Measurements from ENCODE around the gene ADGB. TPM values are rescaled to one million over a fixed set of nuclear protein-coding genes. Genes with fewer than 3 reads are reported as not detected.

Gene ADGB
- total RNA-seq, 1 donor from 2014 or later, result 0.31 TPM

GRCh38 chr6:146657432-146657831 lies 58.7 kb downstream of the ADGB start:
- Mint-ChIP-seq H3K27me3 (no peaks in the 10 kb centered on the region), H3K27ac (no peak overlapping the region), H3K36me3 (no peaks in the 10 kb centered on the region), H3K4me1 (ENCODE audit: unreplicated experiment) (no peaks in the 10 kb centered on the region), H3K9me3 (no peaks in the 10 kb centered on the region), H3K4me3 (no peak overlapping the region)
- TF ChIP-seq, protein P1, sequence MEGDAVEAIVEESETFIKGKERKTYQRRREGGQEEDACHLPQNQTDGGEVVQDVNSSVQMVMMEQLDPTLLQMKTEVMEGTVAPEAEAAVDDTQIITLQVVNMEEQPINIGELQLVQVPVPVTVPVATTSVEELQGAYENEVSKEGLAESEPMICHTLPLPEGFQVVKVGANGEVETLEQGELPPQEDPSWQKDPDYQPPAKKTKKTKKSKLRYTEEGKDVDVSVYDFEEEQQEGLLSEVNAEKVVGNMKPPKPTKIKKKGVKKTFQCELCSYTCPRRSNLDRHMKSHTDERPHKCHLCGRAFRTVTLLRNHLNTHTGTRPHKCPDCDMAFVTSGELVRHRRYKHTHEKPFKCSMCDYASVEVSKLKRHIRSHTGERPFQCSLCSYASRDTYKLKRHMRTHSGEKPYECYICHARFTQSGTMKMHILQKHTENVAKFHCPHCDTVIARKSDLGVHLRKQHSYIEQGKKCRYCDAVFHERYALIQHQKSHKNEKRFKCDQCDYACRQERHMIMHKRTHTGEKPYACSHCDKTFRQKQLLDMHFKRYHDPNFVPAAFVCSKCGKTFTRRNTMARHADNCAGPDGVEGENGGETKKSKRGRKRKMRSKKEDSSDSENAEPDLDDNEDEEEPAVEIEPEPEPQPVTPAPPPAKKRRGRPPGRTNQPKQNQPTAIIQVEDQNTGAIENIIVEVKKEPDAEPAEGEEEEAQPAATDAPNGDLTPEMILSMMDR (conservative IDR thresholded peaks at IDR 0.05), result no peak
- no peak for DNase-seq (ENCODE audit: extremely low spot score, unreplicated experiment)

DNA sequence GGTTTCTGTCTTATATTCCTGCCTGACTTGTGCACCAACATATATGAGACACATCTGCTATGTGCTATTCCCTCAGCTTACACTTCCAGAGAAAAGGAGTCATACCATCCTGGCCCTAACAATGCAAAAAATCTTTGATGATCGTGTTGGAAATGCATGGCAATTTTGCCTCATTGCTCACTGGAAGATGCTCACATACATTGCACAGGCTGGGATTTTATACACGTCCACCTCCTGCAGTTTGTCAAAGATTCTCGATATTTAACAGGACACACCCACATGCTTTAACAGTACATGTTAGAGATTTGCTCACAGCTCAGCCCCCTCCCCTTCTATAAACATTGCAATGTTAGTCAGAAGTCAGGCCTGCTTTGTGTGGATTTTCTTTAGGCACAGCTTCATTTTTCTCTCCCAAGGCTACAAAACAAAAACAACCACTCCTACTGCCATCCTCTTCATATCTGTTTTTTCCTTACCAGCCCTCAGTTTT lies 66.1 kb downstream of the ADGB start:
- Mint-ChIP-seq H3K9me3 (no peaks in the 10 kb centered on the region), H3K27ac (peak overlapping the region; percentile 10)

DNA sequence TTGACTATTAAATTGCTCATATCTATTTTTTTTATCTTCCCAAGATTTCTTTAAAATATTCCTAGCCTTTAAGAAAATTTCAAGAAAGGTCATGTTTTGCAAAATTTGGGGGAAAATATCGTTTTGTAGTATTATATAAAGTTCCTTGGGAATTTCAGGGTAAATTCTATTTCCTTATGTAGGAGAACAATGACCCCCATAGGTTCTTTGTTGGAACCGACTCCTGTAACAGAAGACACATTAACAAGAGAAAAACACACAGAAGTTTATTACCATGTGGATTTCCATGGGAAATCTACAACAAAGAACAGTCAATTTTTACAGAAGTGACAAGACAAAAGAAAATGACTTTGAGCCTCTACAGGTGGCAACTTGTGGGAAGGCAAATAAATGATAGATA lies 68.1 kb downstream of the ADGB start:
- no peaks in the 10 kb centered on the region for H3K9me3 Mint-ChIP-seq
- no peak overlapping the region for H3K4me3 Mint-ChIP-seq
- TF ChIP-seq, protein P1 (conservative IDR thresholded peaks at IDR 0.05), result no peak

More for the DNA sequence above, 66.1 kb downstream of the ADGB start:
- H3K4me1 Mint-ChIP-seq (ENCODE audit: unreplicated experiment), result peaks cover 6% of the 10 kb centered on the region
- H3K36me3 Mint-ChIP-seq, result no peaks in the 10 kb centered on the region
- H3K27me3 Mint-ChIP-seq, result no peaks in the 10 kb centered on the region
- no peak overlapping the region for H3K4me3 Mint-ChIP-seq
- TF ChIP-seq, protein P1 (conservative IDR thresholded peaks at IDR 0.05), result no peak
- no peak for DNase-seq (ENCODE audit: extremely low spot score, unreplicated experiment)

DNA sequence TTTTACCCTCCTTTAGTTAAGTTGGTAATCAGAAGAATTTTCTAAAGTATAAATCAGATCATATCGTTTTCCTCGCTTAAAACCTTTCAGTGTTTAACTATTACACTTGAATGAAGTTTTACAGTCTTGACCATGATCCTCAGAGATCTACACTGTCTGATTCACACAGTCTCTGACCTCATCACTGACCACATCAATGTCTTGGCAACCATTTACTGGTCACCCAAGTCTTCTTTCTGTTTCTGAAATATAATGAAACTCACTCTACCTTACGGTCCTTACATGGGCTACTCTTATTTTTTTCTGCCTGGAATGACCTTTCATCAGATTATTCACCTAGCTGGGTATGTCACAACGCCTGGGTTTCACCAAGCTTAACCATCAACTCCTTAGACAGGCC lies 71.4 kb downstream of the ADGB start:
- no peak overlapping the region for H3K27ac Mint-ChIP-seq
- no peak for DNase-seq (ENCODE audit: extremely low spot score, unreplicated experiment)

More for the DNA sequence above, 68.1 kb downstream of the ADGB start:
- H3K4me1 Mint-ChIP-seq (ENCODE audit: unreplicated experiment), result peaks cover 6% of the 10 kb centered on the region
- H3K36me3 Mint-ChIP-seq, result no peaks in the 10 kb centered on the region
- no peak for DNase-seq (ENCODE audit: extremely low spot score, unreplicated experiment)
- H3K27me3 Mint-ChIP-seq, result no peaks in the 10 kb centered on the region
- no peak overlapping the region for H3K27ac Mint-ChIP-seq

GRCh38 chr6:146673069-146673468 lies 74.3 kb downstream of the ADGB start:
- DNase-seq (ENCODE audit: extremely low spot score, unreplicated experiment), result no peak
- Mint-ChIP-seq H3K27me3 (no peaks in the 10 kb centered on the region), H3K27ac (no peak overlapping the region), H3K4me1 (ENCODE audit: unreplicated experiment) (no peaks in the 10 kb centered on the region), H3K9me3 (no peaks in the 10 kb centered on the region), H3K4me3 (no peak overlapping the region), H3K36me3 (no peaks in the 10 kb centered on the region)
- TF ChIP-seq, protein P1 (conservative IDR thresholded peaks at IDR 0.05), result no peak

More for the DNA sequence above, 71.4 kb downstream of the ADGB start:
- no peaks in the 10 kb centered on the region for H3K36me3 Mint-ChIP-seq
- no peak overlapping the region for H3K4me3 Mint-ChIP-seq
- peaks cover 2% of the 10 kb centered on the region for H3K4me1 Mint-ChIP-seq (ENCODE audit: unreplicated experiment)
- TF ChIP-seq, protein P1 (conservative IDR thresholded peaks at IDR 0.05), result no peak
- no peaks in the 10 kb centered on the region for H3K9me3 Mint-ChIP-seq
- H3K27me3 Mint-ChIP-seq, result no peaks in the 10 kb centered on the region

DNA sequence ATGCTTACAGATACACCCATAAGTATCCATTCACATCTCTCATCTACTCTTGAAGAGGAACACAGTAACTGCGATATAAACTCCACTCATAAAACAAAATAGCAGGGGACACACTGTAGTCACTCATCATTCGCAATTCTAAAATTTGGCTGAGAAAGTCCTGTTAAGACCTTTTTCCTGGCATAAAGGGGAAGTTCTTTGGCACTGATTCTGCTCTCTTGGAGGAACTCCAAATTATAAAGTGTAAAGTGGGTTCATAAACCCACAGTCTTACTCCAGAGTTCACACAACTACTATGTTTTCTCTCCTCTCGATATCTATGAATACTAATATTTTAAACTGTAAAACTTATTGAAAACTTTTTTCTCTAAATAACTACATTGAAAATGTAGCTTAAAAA lies 80.6 kb downstream of the ADGB start:
- no peaks in the 10 kb centered on the region for H3K36me3 Mint-ChIP-seq
- H3K27me3 Mint-ChIP-seq, result no peaks in the 10 kb centered on the region
- no peak for DNase-seq (ENCODE audit: extremely low spot score, unreplicated experiment)
- no peak overlapping the region for H3K4me3 Mint-ChIP-seq
- no peaks in the 10 kb centered on the region for H3K9me3 Mint-ChIP-seq
- H3K27ac Mint-ChIP-seq, result no peak overlapping the region
- no peaks in the 10 kb centered on the region for H3K4me1 Mint-ChIP-seq (ENCODE audit: unreplicated experiment)
- TF ChIP-seq, protein P1 (conservative IDR thresholded peaks at IDR 0.05), result no peak
